ENCODE results near the gene CBS.

DNA sequence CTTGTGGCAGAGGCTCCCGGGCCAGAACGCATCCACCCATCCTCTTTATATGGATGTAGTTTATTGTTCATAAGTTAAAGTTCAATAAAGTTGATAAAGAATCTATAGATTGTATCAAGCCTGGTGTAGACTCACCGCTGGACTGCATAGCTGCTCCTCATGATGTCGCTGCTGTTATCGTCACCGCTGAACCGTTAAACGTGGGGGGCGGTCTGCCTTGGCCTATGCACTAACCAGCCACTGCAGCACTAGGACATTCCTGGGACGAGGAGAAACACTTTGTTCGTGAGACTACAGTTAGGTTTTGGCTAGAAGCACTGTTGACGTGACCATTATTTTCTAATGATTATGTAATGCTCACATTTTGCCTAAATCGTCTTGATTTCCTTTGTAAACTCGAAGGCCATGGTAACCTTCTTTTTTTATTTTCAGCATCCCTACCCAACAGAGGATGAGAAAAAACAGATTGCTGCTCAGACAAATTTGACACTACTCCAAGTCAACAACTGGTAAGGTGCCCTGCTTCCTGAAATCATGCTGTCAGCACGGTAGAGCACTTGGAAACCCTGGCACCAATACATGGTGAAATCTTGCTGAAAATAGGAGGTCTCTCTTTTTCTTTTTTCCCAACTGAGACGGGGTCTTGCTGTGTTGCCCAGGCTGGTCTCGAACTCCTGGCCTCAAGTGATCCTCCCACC is 51.0 kb downstream of the CBS start:
- TF ChIP-seq, protein P1, sequence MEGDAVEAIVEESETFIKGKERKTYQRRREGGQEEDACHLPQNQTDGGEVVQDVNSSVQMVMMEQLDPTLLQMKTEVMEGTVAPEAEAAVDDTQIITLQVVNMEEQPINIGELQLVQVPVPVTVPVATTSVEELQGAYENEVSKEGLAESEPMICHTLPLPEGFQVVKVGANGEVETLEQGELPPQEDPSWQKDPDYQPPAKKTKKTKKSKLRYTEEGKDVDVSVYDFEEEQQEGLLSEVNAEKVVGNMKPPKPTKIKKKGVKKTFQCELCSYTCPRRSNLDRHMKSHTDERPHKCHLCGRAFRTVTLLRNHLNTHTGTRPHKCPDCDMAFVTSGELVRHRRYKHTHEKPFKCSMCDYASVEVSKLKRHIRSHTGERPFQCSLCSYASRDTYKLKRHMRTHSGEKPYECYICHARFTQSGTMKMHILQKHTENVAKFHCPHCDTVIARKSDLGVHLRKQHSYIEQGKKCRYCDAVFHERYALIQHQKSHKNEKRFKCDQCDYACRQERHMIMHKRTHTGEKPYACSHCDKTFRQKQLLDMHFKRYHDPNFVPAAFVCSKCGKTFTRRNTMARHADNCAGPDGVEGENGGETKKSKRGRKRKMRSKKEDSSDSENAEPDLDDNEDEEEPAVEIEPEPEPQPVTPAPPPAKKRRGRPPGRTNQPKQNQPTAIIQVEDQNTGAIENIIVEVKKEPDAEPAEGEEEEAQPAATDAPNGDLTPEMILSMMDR (IDR thresholded peaks at IDR 0.05; ENCODE audit: low read length), result no peak
- no peak for TF ChIP-seq EZH2 (optimal IDR thresholded peaks at IDR 0.05; ENCODE audit: low read depth, low read length)
